ENCODE measurements around the gene SF3B6.

The SF3B6 gene, protein sequence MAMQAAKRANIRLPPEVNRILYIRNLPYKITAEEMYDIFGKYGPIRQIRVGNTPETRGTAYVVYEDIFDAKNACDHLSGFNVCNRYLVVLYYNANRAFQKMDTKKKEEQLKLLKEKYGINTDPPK

DNA sequence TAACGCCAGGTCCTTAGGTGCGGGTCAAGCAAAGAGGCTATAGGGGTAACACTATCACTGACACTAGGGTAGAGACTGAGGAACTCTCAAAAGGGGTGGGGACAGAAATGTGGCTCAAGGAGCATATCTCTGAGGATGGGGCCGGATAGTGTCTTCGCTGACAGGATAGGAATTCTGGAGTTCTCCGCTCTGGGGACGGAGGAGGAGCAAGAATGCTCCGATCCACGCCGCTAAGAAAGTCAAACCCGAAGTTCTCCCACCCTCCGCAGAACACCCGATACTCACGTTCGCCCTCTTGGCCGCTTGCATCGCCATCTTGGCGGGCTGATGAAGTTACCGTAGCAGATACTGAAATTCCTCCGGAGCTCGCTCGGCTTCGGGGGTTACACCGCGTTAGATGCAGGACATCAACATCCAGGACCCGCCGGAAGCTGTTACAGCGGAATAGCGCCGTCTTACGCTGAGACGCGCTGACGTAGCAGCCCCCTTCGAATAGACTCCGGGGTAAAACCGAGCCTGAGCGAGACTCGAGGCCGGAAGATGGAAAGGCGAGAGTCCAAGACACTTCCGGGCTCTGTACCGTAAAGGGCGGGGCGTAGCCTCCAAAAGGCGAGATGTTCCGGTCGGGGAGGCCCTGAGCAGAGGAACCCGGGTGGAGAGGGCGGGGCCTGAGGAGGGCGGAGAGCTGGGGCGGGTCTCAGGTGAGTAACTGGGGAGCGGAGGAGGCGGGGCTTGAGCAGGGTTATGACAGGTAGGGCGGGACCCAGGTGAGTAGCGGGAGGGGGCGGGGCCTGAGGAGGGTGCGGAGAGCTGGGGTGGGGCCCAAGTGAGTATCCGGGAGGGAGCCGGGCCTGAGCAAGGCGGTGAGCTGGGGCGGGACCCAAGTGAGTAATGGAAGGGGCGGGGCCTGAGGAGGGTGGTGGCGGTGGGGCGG lies at the start of gene SF3B6:
Gene SF3B6 (minus strand): TSS at position 412 of the 934 bp plus-strand sequence. CDS start 97 bp downstream, at position 315.
- Histone ChIP-seq H3K79me2 (peaks cover 9% of the 10 kb centered on the region), H3K27me3 (ENCODE audit: control insufficient read depth, insufficient read depth, low read length) (no peaks in the 10 kb centered on the region), H3K4me1 (peaks cover 11% of the 10 kb centered on the region), H3K4me3 (ENCODE audit: low read depth, low read length) (peak within 1 kb of the TSS; percentile 79), H3K9ac (peak within 1 kb of the TSS; percentile 89), H3K4me2 (ENCODE audit: low read length) (peak within 1 kb of the TSS; percentile 89), H3K27ac (peak within 1 kb of the TSS; percentile 78), H2AFZ (peak within 1 kb of the TSS; percentile 71), H3K36me3 (ENCODE audit: control insufficient read depth, insufficient read depth, low read length) (no peaks in the 10 kb centered on the region), H3K9me3 (ENCODE audit: control insufficient read depth, low read length) (no peaks in the 10 kb centered on the region)
- TF ChIP-seq, protein P1, sequence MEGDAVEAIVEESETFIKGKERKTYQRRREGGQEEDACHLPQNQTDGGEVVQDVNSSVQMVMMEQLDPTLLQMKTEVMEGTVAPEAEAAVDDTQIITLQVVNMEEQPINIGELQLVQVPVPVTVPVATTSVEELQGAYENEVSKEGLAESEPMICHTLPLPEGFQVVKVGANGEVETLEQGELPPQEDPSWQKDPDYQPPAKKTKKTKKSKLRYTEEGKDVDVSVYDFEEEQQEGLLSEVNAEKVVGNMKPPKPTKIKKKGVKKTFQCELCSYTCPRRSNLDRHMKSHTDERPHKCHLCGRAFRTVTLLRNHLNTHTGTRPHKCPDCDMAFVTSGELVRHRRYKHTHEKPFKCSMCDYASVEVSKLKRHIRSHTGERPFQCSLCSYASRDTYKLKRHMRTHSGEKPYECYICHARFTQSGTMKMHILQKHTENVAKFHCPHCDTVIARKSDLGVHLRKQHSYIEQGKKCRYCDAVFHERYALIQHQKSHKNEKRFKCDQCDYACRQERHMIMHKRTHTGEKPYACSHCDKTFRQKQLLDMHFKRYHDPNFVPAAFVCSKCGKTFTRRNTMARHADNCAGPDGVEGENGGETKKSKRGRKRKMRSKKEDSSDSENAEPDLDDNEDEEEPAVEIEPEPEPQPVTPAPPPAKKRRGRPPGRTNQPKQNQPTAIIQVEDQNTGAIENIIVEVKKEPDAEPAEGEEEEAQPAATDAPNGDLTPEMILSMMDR (IDR thresholded peaks at IDR 0.05): no peak

DNA sequence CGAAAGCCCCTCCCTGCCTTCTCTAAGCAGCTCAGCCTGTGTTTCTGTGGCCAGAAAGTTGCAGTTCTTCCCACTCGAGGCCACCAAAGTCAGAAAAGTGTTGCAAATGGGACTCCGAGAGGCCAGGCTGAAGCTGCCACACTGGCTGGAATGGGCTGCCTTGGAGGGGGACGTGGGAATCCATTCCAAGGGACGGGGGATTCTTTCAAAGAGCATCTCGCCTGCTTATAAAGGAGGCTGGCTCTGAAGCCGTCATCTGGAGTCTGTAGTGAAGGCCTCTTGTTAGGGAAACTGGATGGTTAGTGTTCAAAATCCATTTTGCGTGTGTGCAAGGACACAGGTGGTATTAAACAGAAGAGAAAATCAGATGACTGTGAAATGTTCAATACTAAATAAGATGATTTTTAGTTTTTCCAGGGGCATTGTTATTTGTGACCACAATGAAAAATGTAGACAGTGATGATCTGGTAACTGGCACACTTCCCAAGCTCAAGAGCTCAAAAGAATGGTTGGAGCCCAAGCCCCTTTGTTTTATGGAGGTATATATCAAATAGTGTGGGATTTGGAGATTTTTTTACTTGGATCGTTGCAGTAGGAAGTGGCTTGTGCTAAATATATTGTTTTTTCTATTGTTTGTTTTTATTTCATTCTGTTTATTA lies 47.9 kb upstream of the SF3B6 start:
- Histone ChIP-seq H3K27ac (peak overlapping the region; percentile 88), H3K9me3 (ENCODE audit: control insufficient read depth, low read length) (no peaks in the 10 kb centered on the region), H3K4me2 (ENCODE audit: low read length) (peak overlapping the region; percentile 82), H3K36me3 (ENCODE audit: control insufficient read depth, insufficient read depth, low read length) (no peaks in the 10 kb centered on the region), H3K79me2 (peaks cover 2% of the 10 kb centered on the region), H2AFZ (peak overlapping the region; percentile 97), H3K4me3 (ENCODE audit: low read depth, low read length) (peak overlapping the region; percentile 73), H3K27me3 (ENCODE audit: control insufficient read depth, insufficient read depth, low read length) (no peaks in the 10 kb centered on the region), H3K9ac (no peak overlapping the region), H3K4me1 (peaks cover 5% of the 10 kb centered on the region)
- TF ChIP-seq, protein P1 (IDR thresholded peaks at IDR 0.05): no peak

DNA sequence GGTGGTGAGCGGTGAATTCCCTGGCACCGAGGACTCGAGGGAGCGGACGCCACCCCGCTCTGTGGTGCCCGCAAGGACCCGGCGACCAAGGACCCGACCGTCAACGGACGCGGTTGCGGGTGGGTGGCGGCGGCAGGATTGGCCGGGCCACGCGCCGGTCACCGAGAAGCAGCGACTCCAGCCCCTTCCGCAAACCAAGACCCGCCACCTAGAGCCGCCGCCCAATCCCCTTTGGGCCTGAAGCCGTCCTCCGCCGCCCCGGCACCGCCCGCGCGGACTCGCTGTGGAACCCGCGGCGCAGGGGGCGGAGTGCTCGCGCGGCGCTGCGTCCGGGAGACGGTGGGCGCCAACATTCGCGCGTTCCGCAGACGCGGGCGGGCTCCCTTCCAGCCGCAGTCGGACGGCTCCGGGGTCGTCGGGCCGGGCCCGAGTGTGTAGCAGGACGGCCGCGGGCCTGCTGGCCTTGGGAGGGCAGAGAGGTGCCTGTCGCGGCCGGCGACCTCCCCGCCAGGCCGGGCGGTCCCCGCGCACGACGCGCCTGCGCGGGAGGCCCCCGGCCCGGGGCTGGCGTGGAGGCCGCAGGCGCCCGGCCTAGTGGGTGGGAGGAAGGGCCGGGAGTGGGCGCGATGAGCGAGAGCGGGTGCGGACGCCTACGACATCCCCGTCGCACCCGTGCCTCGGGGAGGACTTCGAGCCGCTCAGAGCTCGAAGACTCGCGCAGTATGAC lies 47.2 kb upstream of the SF3B6 start, which contains the start of the genes FAM228B and PFN4:
Gene FAM228B (plus strand): TSS at position 275 of the 727 bp plus-strand sequence. CDS start 893 bp downstream, outside the sequence.
Gene PFN4 (minus strand): TSS at position 140 of the 727 bp plus-strand sequence. CDS start 799 bp downstream, outside the sequence.
- peak within 1 kb of the TSS; percentile 88 for H3K27ac ChIP-seq
- peak within 1 kb of the TSS; percentile 73 for H3K4me3 ChIP-seq (ENCODE audit: low read depth, low read length)
- H3K9ac ChIP-seq: peak within 1 kb of the TSS; percentile 56
- peak within 1 kb of the TSS; percentile 95 for H3K4me2 ChIP-seq (ENCODE audit: low read length)
- TF ChIP-seq, protein P1 (IDR thresholded peaks at IDR 0.05): peak; percentile 4
- H3K79me2 ChIP-seq: peaks cover 2% of the 10 kb centered on the region
- peaks cover 5% of the 10 kb centered on the region for H3K4me1 ChIP-seq
- peak within 1 kb of the TSS; percentile 97 for H2AFZ ChIP-seq
- no peaks in the 10 kb centered on the region for H3K9me3 ChIP-seq (ENCODE audit: control insufficient read depth, low read length)
- no peaks in the 10 kb centered on the region for H3K36me3 ChIP-seq (ENCODE audit: control insufficient read depth, insufficient read depth, low read length)
- no peaks in the 10 kb centered on the region for H3K27me3 ChIP-seq (ENCODE audit: control insufficient read depth, insufficient read depth, low read length)

DNA sequence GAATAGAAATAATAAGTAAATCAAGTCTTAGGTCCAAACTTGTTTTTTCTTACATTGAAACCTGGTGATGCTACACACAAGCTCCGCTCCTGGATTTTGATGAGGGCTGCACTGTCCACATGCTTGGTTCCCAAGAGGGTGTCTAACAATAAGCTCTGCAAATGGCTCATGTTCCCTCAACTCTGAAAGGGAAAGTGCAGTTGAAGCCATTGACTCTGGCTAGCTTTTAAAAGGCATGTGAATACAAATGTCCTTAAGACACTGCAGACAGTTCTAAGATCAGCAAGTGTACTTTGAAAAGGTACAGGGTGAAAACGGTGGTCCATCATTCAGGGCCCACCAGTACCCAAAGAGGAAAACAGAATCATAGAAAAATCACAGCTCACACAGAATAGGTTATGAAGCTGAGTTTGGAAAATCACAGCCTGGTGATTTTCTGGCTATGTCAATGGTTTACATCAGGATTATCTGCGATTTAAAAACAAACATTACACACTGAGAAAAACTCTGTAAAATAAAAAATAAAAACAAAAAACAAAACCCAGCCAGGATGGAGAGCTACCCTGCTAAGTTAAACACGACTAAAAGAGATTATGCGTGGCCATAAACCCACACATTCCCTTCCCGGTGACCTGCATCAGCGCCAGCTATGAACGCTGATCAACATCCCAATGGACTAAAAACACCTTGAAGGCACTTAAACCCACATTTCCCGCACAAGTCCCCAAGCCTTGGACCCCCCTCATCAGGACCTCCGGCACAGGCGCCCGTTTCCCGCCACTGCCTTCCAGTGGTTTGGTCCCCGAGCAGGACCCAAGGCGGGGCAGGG lies 46.5 kb upstream of the SF3B6 start:
- Histone ChIP-seq H3K9me3 (ENCODE audit: control insufficient read depth, low read length) (no peaks in the 10 kb centered on the region), H3K4me1 (peaks cover 5% of the 10 kb centered on the region), H3K4me2 (ENCODE audit: low read length) (peak overlapping the region; percentile 95), H2AFZ (peak overlapping the region; percentile 97), H3K27ac (peak overlapping the region; percentile 88), H3K9ac (peak overlapping the region; percentile 56), H3K4me3 (ENCODE audit: low read depth, low read length) (peak overlapping the region; percentile 73), H3K36me3 (ENCODE audit: control insufficient read depth, insufficient read depth, low read length) (no peaks in the 10 kb centered on the region), H3K27me3 (ENCODE audit: control insufficient read depth, insufficient read depth, low read length) (no peaks in the 10 kb centered on the region), H3K79me2 (peaks cover 2% of the 10 kb centered on the region)
- TF ChIP-seq, protein P1 (IDR thresholded peaks at IDR 0.05): no peak
